Vagina (tissue), 2 donors: ENCODE measurements around the gene NKAIN2. TPM values are rescaled to one million over a fixed set of nuclear protein-coding genes. Genes with fewer than 3 reads are reported as not detected.

Experiments
- DNase-seq, 2 donors: peaks; one replicate each; pipeline ENCODE4 v3.0.0-alpha.2; 2017; ENCODE audit errors: extremely low spot score in 2 of 2
- H3K27ac ChIP-seq: fragments of 200-600 bp; sonication (generic); one replicate; pipeline ENCODE4 v1.5.1; 2019
- H3K27me3 ChIP-seq: fragments of 200-600 bp; sonication (generic); one replicate; pipeline ENCODE4 v1.5.1; 2019
- H3K36me3 ChIP-seq, 2 donors: fragments of 200-600 bp; sonication (generic); one replicate each; pipeline ENCODE4 v1.5.1; 2017 to 2019
- H3K4me1 ChIP-seq: fragments of 200-600 bp; sonication (generic); one replicate; pipeline ENCODE4 v1.5.1; 2019
- H3K4me3 ChIP-seq, 2 donors: fragments of 200-600 bp; sonication (generic); 1 replicate in 1 of 2; 2 replicates in 1 of 2; pipeline ENCODE4 v1.5.1; 2016 to 2019
- H3K9me3 ChIP-seq: fragments of 200-600 bp; sonication (generic); one replicate; pipeline ENCODE4 v1.5.1; 2019
- CTCF ChIP-seq, 3 experiments: fragments of 450-650 bp in 2 of 3; fragments of 200-600 bp in 1 of 3; sonication (generic) in 1 of 3; IDR thresholded peaks; one replicate each; pipeline ENCODE4 v1.5.1; 2017 to 2019; ENCODE audit warnings: antibody characterized with exemption in 3 of 3, mild to moderate bottlenecking in 2 of 3, moderate library complexity in 2 of 3
- POLR2A ChIP-seq, 2 donors: fragments of 450-650 bp; IDR thresholded peaks; one replicate each; pipeline ENCODE4 v1.6.1; 2017; ENCODE audit warnings: antibody characterized with exemption in 2 of 2, mild to moderate bottlenecking in 2 of 2, moderate library complexity in 2 of 2
- POLR2AphosphoS5 ChIP-seq, 2 donors: sonication (generic); formaldehyde crosslinking; IDR thresholded peaks; one replicate each; pipeline ENCODE4 v1.9.0; 2017; ENCODE audit warnings: antibody characterized with exemption in 2 of 2, mild to moderate bottlenecking in 2 of 2, low read depth in 1 of 2; ENCODE audit not compliant: insufficient read depth in 1 of 2
- intact Hi-C: fragments of 100-400 bp; cut with DNase I; formaldehyde crosslinking; loops from one replicate; pipeline ENCODE4 v1.15.1; 2023
- total RNA-seq: library from RNA; depleted of rRNA; stranded (reverse); fragments of >200 nt; gene quantifications from one replicate; pipeline ENCODE4 v1.2.3, GENCODE V29; 2016

NKAIN2 gene
- total RNA-seq, 1 donor from 2014 or later, result not detected

- H3K36me3 ChIP-seq, result no peaks in the 10 kb centered on the region
- intact Hi-C loops, result no loop called here
- DNase-seq, result no peak
Measured at GRCh38 chr6:124495665-124496190, 692.1 kb downstream of the NKAIN2 start.

GRCh38 chr6:124496334-124496733 is 692.7 kb downstream of the NKAIN2 start:
- TF ChIP-seq CTCF (IDR thresholded peaks at IDR 0.05) (no peak), POLR2AphosphoS5 (IDR thresholded peaks at IDR 0.05; ENCODE audit: insufficient read depth in 1 of 2, low read depth in 1 of 2) (no peak), POLR2A (IDR thresholded peaks at IDR 0.05) (no peak)
- no peaks in the 10 kb centered on the region for H3K27me3 ChIP-seq
- H3K27ac ChIP-seq, result no peak overlapping the region
- no peak overlapping the region for H3K4me3 ChIP-seq
- DNase-seq, result no peak
- H3K36me3 ChIP-seq, result no peaks in the 10 kb centered on the region
- no peaks in the 10 kb centered on the region for H3K4me1 ChIP-seq
- H3K9me3 ChIP-seq, result no peaks in the 10 kb centered on the region
- intact Hi-C loops, result no loop called here

More at GRCh38 chr6:124495665-124496190, 692.1 kb downstream of the NKAIN2 start:
- H3K9me3 ChIP-seq, result no peaks in the 10 kb centered on the region
- no peak overlapping the region for H3K27ac ChIP-seq
- H3K4me1 ChIP-seq, result no peaks in the 10 kb centered on the region
- no peaks in the 10 kb centered on the region for H3K27me3 ChIP-seq
- no peak for TF ChIP-seq POLR2AphosphoS5 (IDR thresholded peaks at IDR 0.05; ENCODE audit: insufficient read depth in 1 of 2, low read depth in 1 of 2)
- TF ChIP-seq POLR2A (IDR thresholded peaks at IDR 0.05), result no peak
- no peak for TF ChIP-seq CTCF (IDR thresholded peaks at IDR 0.05)
- H3K4me3 ChIP-seq, result no peak overlapping the region

- no peak for TF ChIP-seq POLR2A (IDR thresholded peaks at IDR 0.05)
- Histone ChIP-seq H3K27ac (no peak overlapping the region), H3K4me3 (no peak overlapping the region), H3K9me3 (no peaks in the 10 kb centered on the region), H3K27me3 (no peaks in the 10 kb centered on the region), H3K36me3 (no peaks in the 10 kb centered on the region), H3K4me1 (no peaks in the 10 kb centered on the region)
- intact Hi-C loops, result no loop called here
- no peak for DNase-seq
Measured at GRCh38 chr6:124512431-124512830, 708.8 kb downstream of the NKAIN2 start.

- no peak overlapping the region for H3K4me3 ChIP-seq
- intact Hi-C loops, result no loop called here
- no peaks in the 10 kb centered on the region for H3K9me3 ChIP-seq
- no peak overlapping the region for H3K27ac ChIP-seq
- H3K36me3 ChIP-seq, result no peaks in the 10 kb centered on the region
- H3K4me1 ChIP-seq, result no peaks in the 10 kb centered on the region
- no peak for DNase-seq
- TF ChIP-seq POLR2A (IDR thresholded peaks at IDR 0.05) (no peak), POLR2AphosphoS5 (IDR thresholded peaks at IDR 0.05; ENCODE audit: insufficient read depth in 1 of 2, low read depth in 1 of 2) (no peak), CTCF (IDR thresholded peaks at IDR 0.05) (no peak)
- H3K27me3 ChIP-seq, result no peaks in the 10 kb centered on the region
Measured at GRCh38 chr6:124517339-124517738, 713.7 kb downstream of the NKAIN2 start.

GRCh38 chr6:124520514-124520913 is 716.8 kb downstream of the NKAIN2 start:
- no peak overlapping the region for H3K27ac ChIP-seq
- intact Hi-C loops, result no loop called here
- no peak for DNase-seq
- H3K4me3 ChIP-seq, result no peak overlapping the region
- H3K9me3 ChIP-seq, result no peaks in the 10 kb centered on the region
- H3K27me3 ChIP-seq, result no peaks in the 10 kb centered on the region
- H3K36me3 ChIP-seq, result no peaks in the 10 kb centered on the region
- no peaks in the 10 kb centered on the region for H3K4me1 ChIP-seq
- TF ChIP-seq POLR2AphosphoS5 (IDR thresholded peaks at IDR 0.05; ENCODE audit: insufficient read depth in 1 of 2, low read depth in 1 of 2) (no peak), CTCF (IDR thresholded peaks at IDR 0.05) (no peak), POLR2A (IDR thresholded peaks at IDR 0.05) (no peak)
